Brain microvascular endothelial cell (primary cell): ENCODE measurements around the gene RTBDN.
A peak's percentile ranks its signal among the peaks of the same experiment; 100 is the strongest.

ENCODE experiments used
- DNase-seq: peaks from one replicate; pipeline ENCODE4 v3.0.0-alpha.2; 2020
- H3K27ac ChIP-seq: fragments of 250-450 bp; sonication (Bioruptor Pico); 2 replicates; pipeline ENCODE4 v1.5.1; 2020; ENCODE audit warnings: mild to moderate bottlenecking, moderate library complexity
- H3K27me3 ChIP-seq: fragments of 250-450 bp; sonication (Bioruptor Pico); replicated peaks from 2 replicates; pipeline ENCODE4 v1.5.1; 2020; ENCODE audit warnings: mild to moderate bottlenecking
- H3K36me3 ChIP-seq: fragments of 250-450 bp; sonication (Bioruptor Pico); replicated peaks from 2 replicates; pipeline ENCODE4 v1.5.1; 2020; ENCODE audit warnings: mild to moderate bottlenecking
- H3K4me3 ChIP-seq: 2 replicates; pipeline ENCODE4 v1.5.1; 2011; ENCODE audit warnings: low read depth, mild to moderate bottlenecking, control low read depth, low read length, moderate library complexity
- in situ Hi-C: cut with HindIII; loops from 2 replicates; pipeline ENCODE4 v1.10.0; 2017; ENCODE audit warnings: low sequenced_read_pairs, low pct_ligation_motif_present
- TF ChIP-seq, protein P1 (sequence below): IDR thresholded peaks from 2 replicates; pipeline ENCODE4 v1.5.1; 2011; ENCODE audit warnings: low read depth, mild to moderate bottlenecking, moderate library complexity, low read length, control low read depth, inconsistent platforms; ENCODE audit errors: missing control alignments

RTBDN gene

DNA sequence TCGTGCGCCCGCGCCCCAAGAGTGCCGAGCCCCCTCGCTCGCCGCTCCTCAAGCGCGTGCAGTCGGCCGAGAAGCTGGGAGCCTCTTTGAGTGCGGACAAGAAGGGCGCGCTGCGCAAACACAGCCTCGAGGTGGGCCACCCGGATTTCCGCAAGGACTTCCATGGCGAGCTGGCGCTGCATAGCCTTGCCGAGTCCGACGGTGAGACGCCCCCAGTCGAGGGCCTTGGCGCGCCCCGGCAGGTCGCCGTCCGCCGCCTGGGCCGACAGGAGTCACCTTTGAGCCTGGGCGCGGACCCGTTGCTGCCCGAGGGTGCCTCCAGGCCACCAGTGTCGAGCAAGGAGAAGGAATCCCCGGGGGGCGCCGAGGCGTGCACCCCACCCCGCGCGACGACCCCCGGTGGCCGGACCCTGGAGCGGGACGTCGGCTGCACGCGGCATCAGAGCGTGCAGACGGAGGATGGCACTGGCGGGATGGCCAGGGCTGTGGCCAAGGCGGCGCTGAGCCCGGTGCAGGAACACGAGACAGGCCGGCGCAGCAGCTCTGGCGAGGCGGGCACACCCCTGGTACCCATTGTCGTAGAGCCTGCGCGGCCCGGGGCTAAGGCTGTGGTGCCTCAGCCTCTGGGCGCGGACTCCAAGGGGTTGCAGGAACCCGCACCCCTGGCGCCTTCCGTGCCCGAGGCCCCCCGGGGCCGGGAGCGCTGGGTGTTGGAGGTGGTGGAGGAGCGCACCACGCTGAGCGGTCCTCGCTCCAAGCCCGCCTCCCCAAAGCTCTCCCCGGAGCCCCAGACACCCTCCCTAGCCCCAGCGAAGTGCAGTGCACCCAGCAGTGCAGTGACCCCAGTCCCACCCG, 39.7 kb upstream of the RTBDN start:
- no peak overlapping the region for H3K27ac ChIP-seq
- no peaks in the 10 kb centered on the region for H3K36me3 ChIP-seq
- in situ Hi-C loops: no loop called here
- DNase-seq: no peak
- no peaks in the 10 kb centered on the region for H3K27me3 ChIP-seq
- no peak overlapping the region for H3K4me3 ChIP-seq
- TF ChIP-seq, protein P1, sequence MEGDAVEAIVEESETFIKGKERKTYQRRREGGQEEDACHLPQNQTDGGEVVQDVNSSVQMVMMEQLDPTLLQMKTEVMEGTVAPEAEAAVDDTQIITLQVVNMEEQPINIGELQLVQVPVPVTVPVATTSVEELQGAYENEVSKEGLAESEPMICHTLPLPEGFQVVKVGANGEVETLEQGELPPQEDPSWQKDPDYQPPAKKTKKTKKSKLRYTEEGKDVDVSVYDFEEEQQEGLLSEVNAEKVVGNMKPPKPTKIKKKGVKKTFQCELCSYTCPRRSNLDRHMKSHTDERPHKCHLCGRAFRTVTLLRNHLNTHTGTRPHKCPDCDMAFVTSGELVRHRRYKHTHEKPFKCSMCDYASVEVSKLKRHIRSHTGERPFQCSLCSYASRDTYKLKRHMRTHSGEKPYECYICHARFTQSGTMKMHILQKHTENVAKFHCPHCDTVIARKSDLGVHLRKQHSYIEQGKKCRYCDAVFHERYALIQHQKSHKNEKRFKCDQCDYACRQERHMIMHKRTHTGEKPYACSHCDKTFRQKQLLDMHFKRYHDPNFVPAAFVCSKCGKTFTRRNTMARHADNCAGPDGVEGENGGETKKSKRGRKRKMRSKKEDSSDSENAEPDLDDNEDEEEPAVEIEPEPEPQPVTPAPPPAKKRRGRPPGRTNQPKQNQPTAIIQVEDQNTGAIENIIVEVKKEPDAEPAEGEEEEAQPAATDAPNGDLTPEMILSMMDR: no peak

DNA sequence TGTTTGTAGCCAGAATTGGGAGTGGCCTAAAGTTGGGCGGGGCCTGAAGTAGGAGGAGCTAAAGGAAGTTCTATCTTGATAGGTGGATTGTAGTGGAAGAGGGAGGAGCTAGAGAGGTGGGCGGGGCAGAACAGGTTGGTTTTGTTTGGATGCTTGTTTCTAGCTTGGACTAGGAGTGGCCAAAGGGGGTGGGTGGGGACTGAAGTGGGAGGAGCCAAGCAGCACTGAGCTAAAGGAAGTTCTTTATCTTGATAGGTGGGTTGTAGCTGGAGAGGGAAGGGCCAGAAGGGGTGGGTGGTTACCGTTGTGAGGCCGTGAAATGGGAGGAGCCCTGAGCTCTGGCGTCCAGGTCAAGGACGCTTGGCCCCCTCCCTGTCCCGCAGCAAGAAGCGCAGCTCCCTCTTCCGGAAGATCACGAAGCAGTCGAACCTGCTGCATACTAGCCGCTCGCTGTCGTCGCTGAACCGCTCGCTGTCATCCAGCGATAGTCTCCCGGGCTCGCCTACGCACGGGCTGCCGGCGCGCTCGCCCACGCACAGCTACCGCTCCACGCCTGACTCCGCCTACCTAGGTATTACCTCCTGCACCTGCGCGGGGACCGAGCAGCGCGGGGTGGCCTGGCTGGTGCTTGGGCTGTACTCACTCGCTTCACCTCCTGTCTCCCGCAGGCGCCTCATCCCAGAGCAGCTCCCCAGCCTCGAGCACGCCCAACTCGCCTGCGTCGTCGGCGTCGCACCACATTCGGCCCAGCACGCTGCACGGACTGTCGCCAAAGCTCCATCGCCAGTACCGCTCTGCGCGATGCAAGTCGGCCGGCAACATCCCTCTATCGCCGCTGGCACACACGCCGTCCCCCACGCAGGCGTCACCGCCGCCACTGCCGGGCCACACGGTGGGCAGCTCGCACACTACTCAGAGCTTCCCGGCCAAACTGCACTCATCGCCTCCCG, 38.8 kb upstream of the RTBDN start:
- no peaks in the 10 kb centered on the region for H3K27me3 ChIP-seq
- in situ Hi-C loops: no loop called here
- H3K36me3 ChIP-seq: no peaks in the 10 kb centered on the region
- H3K4me3 ChIP-seq: peak overlapping the region; percentile 5
- DNase-seq: peak; percentile 52
- H3K27ac ChIP-seq: no peak overlapping the region
- TF ChIP-seq, protein P1: no peak

DNA sequence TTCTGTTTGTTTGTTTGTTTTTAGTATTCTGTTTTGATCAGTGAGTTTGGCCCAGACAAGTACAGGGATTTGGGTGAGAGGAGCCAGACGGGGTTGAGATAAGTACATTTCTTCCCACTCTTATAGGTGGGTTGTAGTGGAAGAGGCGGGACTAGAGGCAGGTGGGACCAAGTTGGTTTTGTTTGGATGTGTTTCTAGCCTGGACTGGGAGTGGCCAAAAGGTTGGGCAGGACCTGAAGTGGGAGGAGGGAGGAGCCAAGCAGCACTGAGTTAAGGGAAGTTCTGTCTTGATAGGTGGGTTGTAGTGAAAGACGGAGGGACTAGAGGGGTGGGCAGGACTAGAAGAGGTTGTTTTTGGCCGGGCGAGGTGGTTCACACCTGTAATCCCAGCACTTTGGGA, 37.9 kb upstream of the RTBDN start:
- TF ChIP-seq, protein P1: no peak
- DNase-seq: no peak
- no peaks in the 10 kb centered on the region for H3K27me3 ChIP-seq
- in situ Hi-C loops: no loop called here
- H3K27ac ChIP-seq: no peak overlapping the region
- no peak overlapping the region for H3K4me3 ChIP-seq
- no peaks in the 10 kb centered on the region for H3K36me3 ChIP-seq

DNA sequence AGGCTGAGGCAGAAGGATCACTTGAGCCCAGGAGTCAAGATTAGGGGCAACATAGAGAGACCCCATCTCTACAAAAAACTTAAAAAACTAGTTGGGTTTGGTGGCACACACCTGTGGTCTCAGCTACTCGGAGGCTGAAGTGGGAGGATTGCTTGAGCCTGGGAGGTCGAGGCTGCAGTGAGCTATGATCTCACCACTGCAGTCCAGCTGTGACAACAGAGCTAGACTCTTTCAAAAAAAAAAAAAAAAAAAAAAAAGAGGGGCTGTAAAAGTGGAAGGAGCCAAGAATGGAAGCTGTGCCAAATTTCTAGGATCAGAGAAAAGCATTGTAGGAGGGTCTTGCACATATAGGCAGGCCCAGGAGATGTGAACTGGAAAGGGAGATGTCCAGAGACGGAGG, 37.3 kb upstream of the RTBDN start:
- H3K27me3 ChIP-seq: no peaks in the 10 kb centered on the region
- no peak overlapping the region for H3K4me3 ChIP-seq
- H3K36me3 ChIP-seq: no peaks in the 10 kb centered on the region
- DNase-seq: no peak
- in situ Hi-C loops: no loop called here
- no peak overlapping the region for H3K27ac ChIP-seq
- TF ChIP-seq, protein P1: no peak

DNA sequence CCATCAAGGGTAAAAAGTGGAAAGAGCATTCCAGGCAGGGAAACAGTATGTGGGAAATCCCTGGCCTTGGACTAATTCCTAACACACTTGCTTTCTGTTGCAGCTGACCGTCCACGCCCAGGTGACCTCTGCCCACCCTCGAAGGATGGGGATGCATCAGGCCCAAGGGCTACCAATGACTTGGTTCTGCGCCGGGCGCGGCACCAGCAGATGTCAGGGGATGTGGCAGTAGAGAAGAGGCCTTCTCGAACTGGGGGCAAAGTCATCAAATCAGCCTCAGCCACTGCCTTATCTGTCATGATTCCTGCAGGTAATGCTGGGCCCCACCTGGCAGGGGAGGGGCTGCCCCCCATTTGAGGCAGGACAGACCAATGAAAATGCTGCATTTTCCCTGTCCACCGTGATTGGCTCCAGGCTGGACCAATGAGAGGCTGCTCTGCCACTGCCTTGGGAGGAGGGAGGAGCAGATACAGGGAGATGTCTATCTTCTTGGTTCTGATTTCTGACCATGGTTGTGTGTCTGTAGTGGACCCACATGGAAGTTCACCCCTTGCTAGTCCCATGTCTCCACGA, 34.2 kb upstream of the RTBDN start:
- TF ChIP-seq, protein P1: no peak
- Histone ChIP-seq H3K27me3 (no peaks in the 10 kb centered on the region), H3K27ac (no peak overlapping the region), H3K36me3 (no peaks in the 10 kb centered on the region), H3K4me3 (no peak overlapping the region)
- in situ Hi-C loops: no loop called here
- no peak for DNase-seq
